GM23248 (cell line): ENCODE data around the gene ISY1.

Source experiments
- EZH2 ChIP-seq: fragments of 200-600 bp; sonication (generic); IDR thresholded peaks from 2 replicates; pipeline ENCODE4 v1.6.1; 2018; ENCODE audit warnings: antibody characterized with exemption, mild to moderate bottlenecking; ENCODE audit not compliant: insufficient read depth, poor library complexity, severe bottlenecking
- EZH2phosphoT487 ChIP-seq: fragments of 200-600 bp; sonication (generic); IDR thresholded peaks from 2 replicates; pipeline ENCODE4 v1.6.1; 2018; ENCODE audit warnings: antibody characterized with exemption, moderate library complexity, mild to moderate bottlenecking, low read depth; ENCODE audit not compliant: insufficient read depth

DNA sequence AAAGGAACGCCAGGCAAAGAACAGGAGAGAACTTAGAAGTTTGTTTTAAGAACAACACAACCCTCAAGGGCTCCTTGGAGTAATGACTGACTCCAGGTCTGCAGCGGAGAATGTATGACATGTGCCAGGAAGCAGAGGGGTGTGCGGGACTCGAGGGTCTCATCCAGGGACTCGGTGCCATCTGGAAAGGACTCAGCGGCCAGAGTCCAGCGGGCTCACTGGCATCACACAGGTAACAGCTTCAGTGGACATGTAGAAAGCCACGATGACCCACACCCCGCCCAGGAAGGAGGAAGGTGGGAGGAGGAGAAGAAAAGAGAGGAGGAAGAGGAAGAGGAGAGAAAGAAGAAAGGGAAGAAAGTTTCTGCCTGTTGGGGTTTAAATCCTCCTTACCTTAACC, 78.8 kb downstream of the ISY1 start:
- TF ChIP-seq EZH2: no peak
- no peak for TF ChIP-seq EZH2phosphoT487
